HG03565 (cell line): ENCODE measurements around the gene TM7SF3.

Experiments used
- ATAC-seq: cut with Tn5 transposase; IDR thresholded peaks from one replicate; pipeline ENCODE4 v1.9.1; 2021; ENCODE audit warnings: mild to moderate bottlenecking, moderate library complexity; ENCODE audit not compliant: unreplicated experiment

Gene TM7SF3

GRCh38 chr12:26936559-26937442 lies 77.4 kb downstream of the TM7SF3 start:
- ATAC-seq: no peak

- no peak for ATAC-seq
Measured at GRCh38 chr12:26935636-26936378, 78.4 kb downstream of the TM7SF3 start.

GRCh38 chr12:26929590-26929989 lies 84.6 kb downstream of the TM7SF3 start:
- ATAC-seq: no peak

- ATAC-seq: no peak
Measured at GRCh38 chr12:26928661-26929060, 85.5 kb downstream of the TM7SF3 start.
